Parathyroid adenoma (tissue), 2 donors: ENCODE results near the gene IMMP2L.

Source experiments
- H2AFZ ChIP-seq: fragments of 300-600 bp; sonication (generic); one replicate; pipeline ENCODE4 v1.7.0; 2017; ENCODE audit warnings: antibody characterized with exemption, mild to moderate bottlenecking
- H3K27ac ChIP-seq: fragments of 300-600 bp; sonication (generic); one replicate; pipeline ENCODE4 v1.7.0; 2017
- H3K27me3 ChIP-seq: fragments of 300-600 bp; sonication (generic); one replicate; pipeline ENCODE4 v1.7.0; 2017; ENCODE audit warnings: low read length; ENCODE audit not compliant: control insufficient read depth, insufficient read depth
- H3K36me3 ChIP-seq: fragments of 300-600 bp; sonication (generic); one replicate; pipeline ENCODE4 v1.7.0; 2017; ENCODE audit warnings: low read length; ENCODE audit not compliant: control insufficient read depth, insufficient read depth
- H3K4me1 ChIP-seq: fragments of 300-600 bp; sonication (generic); one replicate; pipeline ENCODE4 v1.7.0; 2017; ENCODE audit warnings: control low read depth
- H3K4me2 ChIP-seq: fragments of 300-600 bp; sonication (generic); one replicate; pipeline ENCODE4 v1.7.0; 2017; ENCODE audit warnings: low read length
- H3K4me3 ChIP-seq: fragments of 300-600 bp; sonication (generic); one replicate; pipeline ENCODE4 v1.7.0; 2017; ENCODE audit warnings: low read depth, low read length
- H3K79me2 ChIP-seq: fragments of 300-600 bp; sonication (generic); one replicate; pipeline ENCODE4 v1.7.0; 2017; ENCODE audit warnings: control low read depth
- H3K9ac ChIP-seq: fragments of 300-600 bp; sonication (generic); one replicate; pipeline ENCODE4 v1.7.0; 2017; ENCODE audit warnings: mild to moderate bottlenecking
- H3K9me3 ChIP-seq: fragments of 300-600 bp; sonication (generic); one replicate; pipeline ENCODE4 v1.7.0; 2017; ENCODE audit warnings: low read length; ENCODE audit not compliant: control insufficient read depth
- CTCF ChIP-seq: fragments of 300-600 bp; sonication (generic); IDR thresholded peaks from one replicate; pipeline ENCODE4 v1.7.0; 2017; ENCODE audit warnings: antibody characterized with exemption, mild to moderate bottlenecking
- donor health status: primary hyperparathyroidism.

The IMMP2L gene

DNA sequence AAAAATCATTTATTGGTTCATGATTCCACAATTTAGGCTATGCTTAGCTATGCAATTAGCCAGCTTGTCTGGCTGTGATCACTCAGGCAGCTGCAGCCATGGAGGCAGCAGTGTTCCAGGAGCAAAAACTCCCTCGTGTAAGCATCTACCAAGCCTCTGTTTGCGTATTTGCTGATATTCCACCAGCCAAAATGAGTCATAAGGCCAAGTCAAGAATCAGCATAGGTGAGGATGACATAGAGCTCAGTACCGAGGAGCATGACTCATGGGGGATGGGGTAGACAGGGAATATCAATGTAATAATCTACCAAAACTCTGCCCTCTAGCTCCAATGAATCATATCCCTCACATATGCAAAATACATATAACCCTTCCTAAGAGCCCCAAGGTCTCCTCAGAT lies 63.3 kb downstream of the IMMP2L start:
- TF ChIP-seq CTCF, result no peak
- Histone ChIP-seq H2AFZ (no peak overlapping the region), H3K79me2 (no peaks in the 10 kb centered on the region), H3K4me3 (no peak overlapping the region), H3K27me3 (no peaks in the 10 kb centered on the region), H3K9me3 (no peaks in the 10 kb centered on the region), H3K27ac (no peak overlapping the region), H3K36me3 (no peaks in the 10 kb centered on the region), H3K4me1 (no peaks in the 10 kb centered on the region), H3K9ac (no peak overlapping the region), H3K4me2 (no peak overlapping the region)

- TF ChIP-seq CTCF, result no peak
- no peak overlapping the region for H3K4me2 ChIP-seq
- H3K4me3 ChIP-seq, result no peak overlapping the region
- no peaks in the 10 kb centered on the region for H3K4me1 ChIP-seq
- H3K9me3 ChIP-seq, result no peaks in the 10 kb centered on the region
- no peaks in the 10 kb centered on the region for H3K27me3 ChIP-seq
- no peak overlapping the region for H3K27ac ChIP-seq
- H3K36me3 ChIP-seq, result no peaks in the 10 kb centered on the region
- H3K79me2 ChIP-seq, result no peaks in the 10 kb centered on the region
- H3K9ac ChIP-seq, result no peak overlapping the region
- H2AFZ ChIP-seq, result no peak overlapping the region
Measured at GRCh38 chr7:111498391-111499007, 63.8 kb downstream of the IMMP2L start.

DNA sequence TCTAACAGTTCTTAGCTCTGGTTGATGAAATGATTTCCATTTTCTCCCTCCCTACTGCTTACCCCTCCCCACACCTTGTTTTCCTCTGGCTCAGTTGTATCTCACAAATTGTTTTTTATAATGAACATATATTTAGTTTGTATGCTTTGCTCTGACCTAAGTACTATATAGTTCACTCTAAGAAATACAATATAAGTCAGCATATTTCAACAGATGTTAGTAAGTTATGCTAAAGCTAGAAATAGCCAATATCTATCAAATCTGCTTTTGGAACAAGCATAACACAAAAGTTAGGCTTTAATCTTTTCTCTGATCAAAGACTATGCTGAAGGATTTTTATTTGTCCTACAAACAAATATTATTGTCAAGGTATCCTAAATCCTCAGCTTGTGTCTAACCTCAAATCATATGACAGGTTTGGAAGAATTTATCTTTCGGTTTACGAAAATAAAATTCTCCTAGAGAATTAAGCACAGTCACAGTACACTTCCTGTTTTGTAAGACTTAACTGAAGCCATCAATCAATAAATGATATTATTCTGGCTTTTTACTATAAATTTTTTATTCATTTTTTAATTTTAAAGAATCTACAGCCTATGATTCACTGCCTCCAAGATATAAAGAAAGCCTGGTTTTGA lies 67.0 kb downstream of the IMMP2L start:
- Histone ChIP-seq H3K27me3 (no peaks in the 10 kb centered on the region), H3K79me2 (no peaks in the 10 kb centered on the region), H3K4me3 (no peak overlapping the region), H3K4me1 (no peaks in the 10 kb centered on the region), H3K4me2 (no peak overlapping the region), H3K36me3 (no peaks in the 10 kb centered on the region), H2AFZ (no peak overlapping the region), H3K27ac (no peak overlapping the region), H3K9me3 (no peaks in the 10 kb centered on the region), H3K9ac (no peak overlapping the region)
- TF ChIP-seq CTCF, result no peak

- TF ChIP-seq CTCF, result no peak
- Histone ChIP-seq H3K36me3 (no peaks in the 10 kb centered on the region), H3K9ac (no peak overlapping the region), H3K27me3 (no peaks in the 10 kb centered on the region), H3K9me3 (no peaks in the 10 kb centered on the region), H3K79me2 (no peaks in the 10 kb centered on the region), H3K27ac (no peak overlapping the region), H3K4me3 (no peak overlapping the region), H3K4me1 (no peaks in the 10 kb centered on the region), H2AFZ (no peak overlapping the region), H3K4me2 (no peak overlapping the region)
Measured at GRCh38 chr7:111492234-111492633, 70.1 kb downstream of the IMMP2L start.
